HG03378 (cell line): Measurements from ENCODE around the gene SCGB3A1.

Experiments
- ATAC-seq: cut with Tn5 transposase; IDR thresholded peaks from one replicate; pipeline ENCODE4 v1.9.1; 2021; ENCODE audit warnings: mild to moderate bottlenecking, moderate library complexity; ENCODE audit not compliant: unreplicated experiment

SCGB3A1 gene

GRCh38 chr5:180592176-180592575 lies 877 bp upstream of the SCGB3A1 start:
- ATAC-seq = no peak

- no peak for ATAC-seq
These were observed 572 bp downstream of the SCGB3A1 start for GRCh38 chr5:180590543-180591310.

- no peak for ATAC-seq
These were observed 1.3 kb downstream of the SCGB3A1 start for GRCh38 chr5:180589771-180590542.

- no peak for ATAC-seq
These were observed 4.4 kb downstream of the SCGB3A1 start for GRCh38 chr5:180586870-180587269.

GRCh38 chr5:180586204-180586603 lies 5.1 kb downstream of the SCGB3A1 start:
- no peak for ATAC-seq

GRCh38 chr5:180583738-180584137 lies 7.6 kb downstream of the SCGB3A1 start:
- no peak for ATAC-seq

GRCh38 chr5:180580681-180581080 lies 10.6 kb downstream of the SCGB3A1 start:
- no peak for ATAC-seq

GRCh38 chr5:180575571-180575970 lies 15.7 kb downstream of the SCGB3A1 start:
- ATAC-seq = no peak

- no peak for ATAC-seq
These were observed 22.4 kb downstream of the SCGB3A1 start for GRCh38 chr5:180568914-180569313.

- ATAC-seq = no peak
These were observed 27.3 kb downstream of the SCGB3A1 start for GRCh38 chr5:180563994-180564393.

GRCh38 chr5:180558232-180558631 lies 33.1 kb downstream of the SCGB3A1 start:
- no peak for ATAC-seq

GRCh38 chr5:180557217-180557809 lies 34.0 kb downstream of the SCGB3A1 start:
- ATAC-seq = no peak

GRCh38 chr5:180555168-180555921 lies 36.0 kb downstream of the SCGB3A1 start:
- no peak for ATAC-seq

GRCh38 chr5:180553530-180553929 lies 37.8 kb downstream of the SCGB3A1 start:
- ATAC-seq = no peak

GRCh38 chr5:180548563-180548962 lies 42.7 kb downstream of the SCGB3A1 start:
- no peak for ATAC-seq

GRCh38 chr5:180545248-180545647 lies 46.1 kb downstream of the SCGB3A1 start:
- ATAC-seq = no peak

GRCh38 chr5:180541710-180542109 lies 49.6 kb downstream of the SCGB3A1 start:
- no peak for ATAC-seq
